HL-60/S4 (cell line): ENCODE measurements around the gene TRABD.

Source experiments
- in situ Hi-C: fragments of 300-500 bp; cut with MboI; formaldehyde crosslinking; loops from 2 replicates; pipeline ENCODE4 v1.14.3; 2022; ENCODE audit warnings: low sequenced_read_pairs

TRABD gene

GRCh38 chr22:50216055-50216683 is 30.5 kb downstream of the TRABD start:
- in situ Hi-C loops: loop anchor here (25.0 kb wide), 2 partner anchors 279 to 454 kb away; no protein-coding TSS in a partner anchor

- in situ Hi-C loops: loop anchor here (25.0 kb wide), 2 partner anchors 280 to 455 kb away; no protein-coding TSS in a partner anchor
Measured at GRCh38 chr22:50216684-50217520, 31.2 kb downstream of the TRABD start.

- in situ Hi-C loops: loop anchor here (25.0 kb wide), 2 partner anchors 280 to 455 kb away; no protein-coding TSS in a partner anchor
Measured at GRCh38 chr22:50217543-50218152, 31.9 kb downstream of the TRABD start.

GRCh38 chr22:50218153-50218995 is 32.7 kb downstream of the TRABD start:
- in situ Hi-C loops: loop anchor here (25.0 kb wide), 2 partner anchors 281 to 456 kb away; no protein-coding TSS in a partner anchor

GRCh38 chr22:50218996-50219727 is 33.4 kb downstream of the TRABD start:
- in situ Hi-C loops: loop anchor here (25.0 kb wide), 2 partner anchors 282 to 457 kb away; no protein-coding TSS in a partner anchor

GRCh38 chr22:50219800-50220602 is 34.3 kb downstream of the TRABD start:
- in situ Hi-C loops: loop anchor here (25.0 kb wide), 2 partner anchors 283 to 458 kb away; no protein-coding TSS in a partner anchor

- in situ Hi-C loops: loop anchor here (25.0 kb wide), 2 partner anchors 284 to 459 kb away; no protein-coding TSS in a partner anchor
Measured at GRCh38 chr22:50220603-50221409, 35.1 kb downstream of the TRABD start.

- in situ Hi-C loops: loop anchor here (25.0 kb wide), 2 partner anchors 284 to 459 kb away; no protein-coding TSS in a partner anchor
Measured at GRCh38 chr22:50221410-50222300, 35.9 kb downstream of the TRABD start.

- in situ Hi-C loops: loop anchor here (25.0 kb wide), 2 partner anchors 285 to 460 kb away; no protein-coding TSS in a partner anchor
Measured at GRCh38 chr22:50222508-50222907, 36.8 kb downstream of the TRABD start.

- in situ Hi-C loops: loop anchor here (25.0 kb wide), 2 partner anchors 287 to 462 kb away; no protein-coding TSS in a partner anchor
Measured at GRCh38 chr22:50224071-50224470, 38.4 kb downstream of the TRABD start.

GRCh38 chr22:50225200-50225969 is 39.7 kb downstream of the TRABD start:
- in situ Hi-C loops: no loop called here

- in situ Hi-C loops: no loop called here
Measured at GRCh38 chr22:50226063-50226874, 40.6 kb downstream of the TRABD start.

- in situ Hi-C loops: no loop called here
Measured at GRCh38 chr22:50226875-50227165, 41.1 kb downstream of the TRABD start.

GRCh38 chr22:50227579-50228215 is 42.0 kb downstream of the TRABD start:
- in situ Hi-C loops: no loop called here

GRCh38 chr22:50228366-50228765 is 42.7 kb downstream of the TRABD start:
- in situ Hi-C loops: no loop called here
